VCaP (cell line): Measurements from ENCODE around the gene KCNAB1.

ENCODE experiments used
- H3K27ac ChIP-seq: fragments of 450-650 bp; 2 replicates; pipeline ENCODE4 v1.5.1; 2017
- CTCF ChIP-seq: fragments of 450-650 bp; conservative IDR thresholded peaks from 2 replicates; pipeline ENCODE4 v1.5.1; 2017; ENCODE audit warnings: mild to moderate bottlenecking, moderate library complexity

KCNAB1 gene

GRCh38 chr3:156293566-156293965, 173.2 kb downstream of the KCNAB1 start:
- H3K27ac ChIP-seq: no peak overlapping the region
- no peak for TF ChIP-seq CTCF

- no peak overlapping the region for H3K27ac ChIP-seq
Measured at GRCh38 chr3:156297582-156297981, 177.2 kb downstream of the KCNAB1 start.

GRCh38 chr3:156298014-156298413, 177.6 kb downstream of the KCNAB1 start:
- H3K27ac ChIP-seq: no peak overlapping the region
- no peak for TF ChIP-seq CTCF

More at GRCh38 chr3:156297582-156297981, 177.2 kb downstream of the KCNAB1 start:
- TF ChIP-seq CTCF: no peak

- TF ChIP-seq CTCF: no peak
- H3K27ac ChIP-seq: no peak overlapping the region
Measured at GRCh38 chr3:156298938-156299337, 178.6 kb downstream of the KCNAB1 start.

DNA sequence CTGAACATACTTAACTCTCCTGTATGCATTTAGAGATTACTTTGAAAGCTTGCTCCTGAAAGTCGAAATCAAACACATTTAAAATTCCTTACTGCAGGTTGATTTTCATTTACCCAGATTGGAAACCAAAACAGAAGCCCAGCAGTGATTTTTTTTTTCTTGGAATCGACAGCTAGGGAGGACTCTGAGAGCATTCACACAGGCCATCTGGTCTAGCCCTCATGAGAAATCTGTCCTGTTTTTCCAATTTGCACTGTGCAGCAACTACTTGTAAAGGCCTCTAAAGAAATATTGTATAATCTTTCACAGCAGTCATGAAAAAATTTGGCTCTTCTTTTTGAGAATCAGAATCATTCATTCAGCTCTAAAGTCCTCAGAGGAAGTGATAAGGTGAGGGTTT, 179.2 kb downstream of the KCNAB1 start:
- no peak overlapping the region for H3K27ac ChIP-seq
- no peak for TF ChIP-seq CTCF

GRCh38 chr3:156300371-156300770, 180.0 kb downstream of the KCNAB1 start:
- no peak for TF ChIP-seq CTCF

GRCh38 chr3:156300929-156301840, 180.8 kb downstream of the KCNAB1 start:
- H3K27ac ChIP-seq: no peak overlapping the region
- TF ChIP-seq CTCF: no peak

More at GRCh38 chr3:156300371-156300770, 180.0 kb downstream of the KCNAB1 start:
- no peak overlapping the region for H3K27ac ChIP-seq
